Neural progenitor cell (in vitro differentiated cells): ENCODE data around the gene CREB3. TPM values are rescaled to one million over a fixed set of nuclear protein-coding genes. Genes with fewer than 3 reads are reported as not detected.

ENCODE experiments used
- DNase-seq: peaks from one replicate; pipeline ENCODE4 v3.0.0-alpha.2; 2016; ENCODE audit warnings: low spot score
- H2AFZ ChIP-seq: fragments of 200-600 bp; sonication (generic); replicated peaks from 2 replicates; pipeline ENCODE4 v1.6.1; 2016; ENCODE audit warnings: antibody characterized with exemption
- H3F3A ChIP-seq: fragments of 200-600 bp; sonication (generic); 2 replicates; pipeline ENCODE4 v1.6.1; 2016; ENCODE audit warnings: antibody characterized with exemption, low read depth
- H3K27ac ChIP-seq: fragments of 200-600 bp; sonication (generic); 2 replicates; pipeline ENCODE4 v1.5.1; 2016; ENCODE audit warnings: mild to moderate bottlenecking
- H3K27me3 ChIP-seq: fragments of 200-600 bp; sonication (generic); 2 replicates; pipeline ENCODE4 v1.6.1; 2016; ENCODE audit warnings: mild to moderate bottlenecking, moderate library complexity
- H3K36me3 ChIP-seq: fragments of 200-600 bp; sonication (generic); 2 replicates; pipeline ENCODE4 v1.5.1; 2016
- H3K4me1 ChIP-seq: fragments of 200-600 bp; sonication (generic); 2 replicates; pipeline ENCODE4 v1.6.1; 2016; ENCODE audit warnings: mixed run types
- H3K4me2 ChIP-seq: fragments of 200-600 bp; sonication (generic); 2 replicates; pipeline ENCODE4 v1.6.1; 2016
- H3K4me3 ChIP-seq: fragments of 200-600 bp; sonication (generic); 2 replicates; pipeline ENCODE4 v1.5.1; 2016
- H3K79me2 ChIP-seq: fragments of 200-600 bp; sonication (generic); 2 replicates; pipeline ENCODE4 v1.6.1; 2016; ENCODE audit warnings: low read depth
- H3K9ac ChIP-seq: fragments of 200-600 bp; sonication (generic); 2 replicates; pipeline ENCODE4 v1.6.1; 2016
- H3K9me3 ChIP-seq: fragments of 200-600 bp; sonication (generic); 2 replicates; pipeline ENCODE4 v1.5.1; 2016; ENCODE audit warnings: low read depth
- H4K20me1 ChIP-seq: fragments of 200-600 bp; sonication (generic); 2 replicates; pipeline ENCODE4 v1.6.1; 2016; ENCODE audit warnings: low read depth
- H3K27ac Mint-ChIP-seq: 3 replicates; pipeline ENCODE4 v1.8.0; 2021; ENCODE audit warnings: mixed read lengths
- H3K27me3 Mint-ChIP-seq: 2 replicates; pipeline ENCODE4 v1.8.0; 2022; ENCODE audit warnings: low read depth, mild to moderate bottlenecking, inconsistent platforms, moderate library complexity, mixed read lengths; ENCODE audit not compliant: insufficient read depth
- H3K36me3 Mint-ChIP-seq: 3 replicates; pipeline ENCODE4 v1.8.0; 2021; ENCODE audit warnings: mixed read lengths
- H3K4me1 Mint-ChIP-seq: 3 replicates; pipeline ENCODE4 v1.8.0; 2021; ENCODE audit warnings: mixed read lengths
- H3K4me3 Mint-ChIP-seq: 3 replicates; pipeline ENCODE4 v1.8.0; 2021; ENCODE audit warnings: mild to moderate bottlenecking, moderate library complexity, mixed read lengths
- H3K9me3 Mint-ChIP-seq: 3 replicates; pipeline ENCODE4 v1.8.0; 2020; ENCODE audit warnings: mixed read lengths
- EZH2 ChIP-seq: fragments of 200-600 bp; sonication (generic); IDR thresholded peaks from 2 replicates; pipeline ENCODE4 v1.6.1; 2017; ENCODE audit warnings: antibody characterized with exemption, mild to moderate bottlenecking, moderate library complexity
- EZH2phosphoT487 ChIP-seq: fragments of 200-600 bp; sonication (generic); IDR thresholded peaks from 2 replicates; pipeline ENCODE4 v1.6.1; 2017; ENCODE audit warnings: antibody characterized with exemption
- total RNA-seq: library from RNA; depleted of rRNA; stranded (reverse); fragments of >200 nt; gene quantifications from 2 replicates; pipeline ENCODE4 v1.2.3, GENCODE V29; 2015; ENCODE audit warnings: low replicate concordance
- TF ChIP-seq, protein P1 (sequence below): fragments of 200-600 bp; sonication (generic); IDR thresholded peaks from 2 replicates; pipeline ENCODE4 v1.5.1; 2017; ENCODE audit warnings: antibody characterized with exemption, mild to moderate bottlenecking

CREB3 gene
- total RNA-seq, 1 donor from 2014 or later, result 27.9 TPM

DNA sequence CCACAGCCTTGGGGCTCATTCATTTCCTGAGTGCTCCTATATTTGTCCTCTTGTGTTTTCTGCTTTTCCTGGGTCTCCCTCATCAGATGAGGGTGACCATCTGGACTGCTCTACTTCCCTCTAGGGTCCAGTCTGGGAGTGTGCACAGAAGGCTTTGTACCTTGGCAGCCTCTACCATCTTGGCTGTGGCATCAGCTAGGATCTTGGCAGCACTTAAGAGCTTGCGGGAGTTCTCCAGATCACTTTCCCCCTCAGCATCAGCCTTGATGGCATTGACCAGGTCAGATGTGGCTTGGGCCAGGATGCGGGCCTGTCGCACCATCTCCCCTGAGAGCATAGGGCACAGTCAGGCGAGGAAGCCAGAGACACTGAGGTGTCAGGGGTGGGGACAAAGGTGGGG lies 16.2 kb upstream of the CREB3 start:
- no peaks in the 10 kb centered on the region for H4K20me1 ChIP-seq
- H3K4me2 ChIP-seq, result no peak overlapping the region
- H3K4me1 Mint-ChIP-seq, result no peaks in the 10 kb centered on the region
- no peak overlapping the region for H3K4me3 ChIP-seq
- H3K27ac Mint-ChIP-seq, result no peak overlapping the region
- H3K36me3 ChIP-seq, result no peaks in the 10 kb centered on the region
- H3K4me3 Mint-ChIP-seq, result no peak overlapping the region
- no peak overlapping the region for H3K27ac ChIP-seq
- no peaks in the 10 kb centered on the region for H3K9me3 Mint-ChIP-seq
- H3K9ac ChIP-seq, result no peak overlapping the region
- H3K9me3 ChIP-seq, result no peaks in the 10 kb centered on the region
- DNase-seq, result no peak
- peaks cover 50% of the 10 kb centered on the region for H3K36me3 Mint-ChIP-seq
- H3K4me1 ChIP-seq, result no peaks in the 10 kb centered on the region
- no peaks in the 10 kb centered on the region for H3F3A ChIP-seq
- no peaks in the 10 kb centered on the region for H3K27me3 ChIP-seq
- H2AFZ ChIP-seq, result no peak overlapping the region
- TF ChIP-seq EZH2phosphoT487 (no peak), EZH2 (no peak)
- TF ChIP-seq, protein P1, sequence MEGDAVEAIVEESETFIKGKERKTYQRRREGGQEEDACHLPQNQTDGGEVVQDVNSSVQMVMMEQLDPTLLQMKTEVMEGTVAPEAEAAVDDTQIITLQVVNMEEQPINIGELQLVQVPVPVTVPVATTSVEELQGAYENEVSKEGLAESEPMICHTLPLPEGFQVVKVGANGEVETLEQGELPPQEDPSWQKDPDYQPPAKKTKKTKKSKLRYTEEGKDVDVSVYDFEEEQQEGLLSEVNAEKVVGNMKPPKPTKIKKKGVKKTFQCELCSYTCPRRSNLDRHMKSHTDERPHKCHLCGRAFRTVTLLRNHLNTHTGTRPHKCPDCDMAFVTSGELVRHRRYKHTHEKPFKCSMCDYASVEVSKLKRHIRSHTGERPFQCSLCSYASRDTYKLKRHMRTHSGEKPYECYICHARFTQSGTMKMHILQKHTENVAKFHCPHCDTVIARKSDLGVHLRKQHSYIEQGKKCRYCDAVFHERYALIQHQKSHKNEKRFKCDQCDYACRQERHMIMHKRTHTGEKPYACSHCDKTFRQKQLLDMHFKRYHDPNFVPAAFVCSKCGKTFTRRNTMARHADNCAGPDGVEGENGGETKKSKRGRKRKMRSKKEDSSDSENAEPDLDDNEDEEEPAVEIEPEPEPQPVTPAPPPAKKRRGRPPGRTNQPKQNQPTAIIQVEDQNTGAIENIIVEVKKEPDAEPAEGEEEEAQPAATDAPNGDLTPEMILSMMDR, result no peak
- peaks cover 6% of the 10 kb centered on the region for H3K27me3 Mint-ChIP-seq
- no peaks in the 10 kb centered on the region for H3K79me2 ChIP-seq

- Histone ChIP-seq H4K20me1 (no peaks in the 10 kb centered on the region), H3K27me3 (no peaks in the 10 kb centered on the region), H3K79me2 (no peaks in the 10 kb centered on the region), H3K27ac (no peak overlapping the region), H3K9me3 (no peaks in the 10 kb centered on the region), H3K36me3 (no peaks in the 10 kb centered on the region), H3K4me3 (no peak overlapping the region), H3K4me1 (no peaks in the 10 kb centered on the region), H3F3A (no peaks in the 10 kb centered on the region), H3K4me2 (no peak overlapping the region), H3K9ac (no peak overlapping the region), H2AFZ (no peak overlapping the region)
- no peak for DNase-seq
- peaks cover 52% of the 10 kb centered on the region for H3K36me3 Mint-ChIP-seq
- H3K27ac Mint-ChIP-seq, result no peak overlapping the region
- no peaks in the 10 kb centered on the region for H3K4me1 Mint-ChIP-seq
- no peak overlapping the region for H3K4me3 Mint-ChIP-seq
- H3K27me3 Mint-ChIP-seq, result peaks cover 6% of the 10 kb centered on the region
- no peaks in the 10 kb centered on the region for H3K9me3 Mint-ChIP-seq
- TF ChIP-seq EZH2phosphoT487 (no peak), EZH2 (no peak)
- TF ChIP-seq, protein P1, result no peak
Observed at GRCh38 chr9:35717132-35717870, 15.2 kb upstream of the CREB3 start.

DNA sequence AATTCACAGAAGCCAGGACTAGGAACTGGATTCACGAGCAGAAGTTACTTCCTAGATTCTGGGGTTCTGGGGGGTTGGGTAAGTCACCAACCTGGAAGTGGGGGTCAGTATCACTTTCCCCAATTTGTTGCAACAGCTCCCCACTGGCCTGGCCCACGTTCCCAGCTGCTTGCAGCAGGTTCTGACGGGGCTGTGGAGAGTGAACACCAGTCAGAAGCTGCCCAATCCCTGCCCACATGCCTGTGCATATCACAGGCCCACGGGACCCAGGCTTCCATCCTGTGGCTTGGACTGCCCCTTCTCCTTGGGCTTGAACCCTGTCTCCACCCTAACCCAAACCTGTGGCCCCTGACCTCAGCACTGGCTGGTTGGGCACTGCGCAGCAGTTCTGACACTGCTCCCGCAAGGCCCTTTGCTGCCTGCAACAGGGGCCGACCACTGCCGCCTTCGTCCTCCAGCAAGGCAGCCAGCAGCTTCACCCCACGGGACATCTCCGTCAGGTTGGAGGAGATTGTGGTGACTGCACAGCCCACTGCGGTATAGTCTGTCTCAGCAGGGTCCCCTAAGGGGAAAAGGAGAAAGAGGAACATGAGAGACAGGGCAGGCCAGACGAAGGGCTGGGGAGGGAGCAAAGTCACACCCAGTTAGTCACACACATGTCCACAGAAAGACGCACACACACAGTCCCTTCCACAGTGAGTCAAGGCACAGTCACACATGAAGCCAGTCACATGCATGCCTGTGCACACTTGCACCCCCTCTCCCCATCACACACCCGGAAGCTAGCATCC lies 13.6 kb upstream of the CREB3 start:
- no peaks in the 10 kb centered on the region for H3K9me3 ChIP-seq

More for the DNA sequence above, 13.6 kb upstream of the CREB3 start:
- Histone ChIP-seq H3K27ac (no peak overlapping the region), H3K9ac (no peak overlapping the region), H3K79me2 (no peaks in the 10 kb centered on the region), H4K20me1 (no peaks in the 10 kb centered on the region), H3K27me3 (no peaks in the 10 kb centered on the region), H3F3A (no peaks in the 10 kb centered on the region), H2AFZ (no peak overlapping the region), H3K36me3 (no peaks in the 10 kb centered on the region), H3K4me3 (no peak overlapping the region), H3K4me2 (no peak overlapping the region), H3K4me1 (no peaks in the 10 kb centered on the region)
- Mint-ChIP-seq H3K36me3 (peaks cover 51% of the 10 kb centered on the region), H3K27me3 (peaks cover 6% of the 10 kb centered on the region), H3K4me3 (no peak overlapping the region), H3K27ac (no peak overlapping the region), H3K9me3 (no peaks in the 10 kb centered on the region), H3K4me1 (no peaks in the 10 kb centered on the region)
- no peak for DNase-seq
- TF ChIP-seq EZH2phosphoT487 (no peak), EZH2 (no peak)
- TF ChIP-seq, protein P1, result no peak
